Measurements from ENCODE around the gene PELI3.

DNA sequence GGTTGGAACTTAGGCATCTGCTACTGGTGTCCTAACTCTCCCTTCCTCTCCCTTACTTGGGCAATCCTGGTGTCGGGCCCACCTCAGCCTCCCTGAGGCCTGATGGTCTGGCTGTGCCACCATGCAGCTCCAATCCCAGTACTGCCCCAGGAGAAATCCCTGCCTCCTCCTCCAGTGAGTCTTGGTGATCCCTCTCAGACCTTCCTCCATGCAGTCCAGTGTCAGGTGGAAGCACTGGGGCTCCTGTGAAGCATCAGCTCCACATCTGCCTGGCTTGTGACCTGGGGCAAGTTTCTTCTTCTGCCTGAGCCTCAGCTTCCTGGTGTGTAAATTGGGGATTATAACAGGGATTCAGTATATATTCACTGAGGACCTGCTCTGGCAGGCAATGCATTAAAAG is 1.8 kb upstream of the PELI3 start:
- TF ChIP-seq CTCF (IDR thresholded peaks at IDR 0.05) (no peak), POLR2A (IDR thresholded peaks at IDR 0.05) (no peak)
